ENCODE data around the gene SRGAP3. TPM values are rescaled to one million over a fixed set of nuclear protein-coding genes. Genes with fewer than 3 reads are reported as not detected.

The SRGAP3 gene
- total RNA-seq, 2 donors from 2014 or later = 10.9 to 11.4 TPM

DNA sequence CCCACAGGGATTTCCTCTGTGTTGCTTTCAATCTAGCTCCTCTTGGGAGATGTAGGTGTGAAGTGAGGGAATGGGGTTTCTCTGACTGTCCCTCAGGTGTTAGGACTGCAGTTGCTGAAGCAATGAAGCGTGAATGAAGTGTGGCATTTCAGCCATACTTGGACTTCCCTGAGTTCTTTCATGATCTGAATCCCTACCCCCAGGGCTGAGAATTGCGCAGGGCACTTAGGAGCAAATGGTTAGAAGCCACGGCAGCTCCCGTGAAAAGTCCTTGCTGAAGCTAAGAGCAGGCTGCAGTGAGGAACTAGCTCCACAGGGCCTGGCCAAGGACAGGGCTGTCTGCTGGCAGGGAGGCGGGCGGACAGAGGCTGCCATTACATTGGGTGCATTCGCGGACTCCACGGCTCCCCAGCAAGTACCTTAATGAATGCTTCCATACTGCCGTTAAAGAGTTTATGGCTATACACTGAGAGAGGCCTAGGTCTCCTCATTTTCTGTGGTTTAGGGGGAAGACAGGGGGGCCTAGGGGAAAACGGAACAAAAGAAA, 217.1 kb downstream of the SRGAP3 start:
- no peak for TF ChIP-seq POLR2A (IDR thresholded peaks at IDR 0.05)
- TF ChIP-seq CTCF (IDR thresholded peaks at IDR 0.05) = no peak
- no peak for ATAC-seq

GRCh38 chr3:9030034-9030433, 219.4 kb downstream of the SRGAP3 start:
- H3K9me3 ChIP-seq = no peaks in the 10 kb centered on the region
- ATAC-seq (no peak), DNase-seq (no peak)
- H3K36me3 ChIP-seq (replicated peaks in 1 of 2; ENCODE audit: insufficient read depth in 1 of 2, low read depth in 2 of 2) = no peaks in the 10 kb centered on the region
- intact Hi-C loops (cut with DNase I) = no loop called here
- no peak overlapping the region for H3K27ac ChIP-seq
- 97 to 98% methylated on average over 7 of the region's 7 CpGs for WGBS, 2 donors
- TF ChIP-seq CTCF (IDR thresholded peaks at IDR 0.05) (no peak), POLR2A (IDR thresholded peaks at IDR 0.05) (no peak)
- H3K27me3 ChIP-seq = no peaks in the 10 kb centered on the region
- H3K4me1 ChIP-seq = peaks cover 12% of the 10 kb centered on the region
- H3K4me3 ChIP-seq = no peak overlapping the region

More for the DNA sequence above, 217.1 kb downstream of the SRGAP3 start:
- intact Hi-C loops (cut with DNase I) = no loop called here
- no peak overlapping the region for H3K27ac ChIP-seq
- H3K27me3 ChIP-seq = no peaks in the 10 kb centered on the region
- H3K4me3 ChIP-seq = no peak overlapping the region
- H3K36me3 ChIP-seq (replicated peaks in 1 of 2; ENCODE audit: insufficient read depth in 1 of 2, low read depth in 2 of 2) = no peaks in the 10 kb centered on the region
- no peaks in the 10 kb centered on the region for H3K9me3 ChIP-seq
- DNase-seq = no peak
- WGBS, 2 donors = 93 to 94% methylated on average over 8 to 11 of the region's 11 CpGs
- H3K4me1 ChIP-seq = peaks cover 12% of the 10 kb centered on the region

DNA sequence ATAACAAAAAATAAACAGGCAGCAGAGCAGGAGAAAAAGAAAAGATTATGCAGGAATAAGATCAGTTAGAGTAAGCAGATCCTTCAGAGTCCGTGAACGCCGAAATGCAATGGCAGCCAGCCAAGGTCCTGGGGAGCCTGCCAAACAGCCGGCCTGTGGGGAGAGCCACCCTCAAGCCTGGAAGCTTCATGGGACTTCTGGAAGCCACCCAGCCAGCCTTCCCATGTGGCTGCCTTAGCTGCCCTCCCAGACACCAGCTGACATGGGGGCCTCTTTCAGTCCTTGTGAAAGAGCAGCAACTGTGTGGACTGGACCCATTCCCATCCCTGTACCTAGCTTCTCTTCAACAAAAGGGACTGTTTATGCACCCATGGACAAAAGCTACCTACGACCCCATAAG, 221.3 kb downstream of the SRGAP3 start:
- peaks cover 12% of the 10 kb centered on the region for H3K4me1 ChIP-seq
- DNase-seq (peak; percentile 82 to 92 (median 88)), ATAC-seq (peak; percentile 74)
- H3K27me3 ChIP-seq = no peaks in the 10 kb centered on the region
- WGBS, 2 donors = 26 to 32% methylated on average over 5 of the region's 5 CpGs
- TF ChIP-seq POLR2A (IDR thresholded peaks at IDR 0.05) (no peak), CTCF (IDR thresholded peaks at IDR 0.05) (no peak)
- no peak overlapping the region for H3K4me3 ChIP-seq
- H3K36me3 ChIP-seq (replicated peaks in 1 of 2; ENCODE audit: insufficient read depth in 1 of 2, low read depth in 2 of 2) = no peaks in the 10 kb centered on the region
- H3K27ac ChIP-seq = no peak overlapping the region
- intact Hi-C loops (cut with DNase I) = no loop called here
- H3K9me3 ChIP-seq = no peaks in the 10 kb centered on the region

GRCh38 chr3:9026320-9027045, 223.0 kb downstream of the SRGAP3 start:
- no peak for ATAC-seq
- Histone ChIP-seq H3K27ac (no peak overlapping the region), H3K9me3 (no peaks in the 10 kb centered on the region), H3K4me3 (no peak overlapping the region), H3K27me3 (no peaks in the 10 kb centered on the region), H3K4me1 (peaks cover 12% of the 10 kb centered on the region), H3K36me3 (replicated peaks in 1 of 2; ENCODE audit: insufficient read depth in 1 of 2, low read depth in 2 of 2) (no peaks in the 10 kb centered on the region)
- no peak for TF ChIP-seq POLR2A (IDR thresholded peaks at IDR 0.05)
- DNase-seq = no peak
- intact Hi-C loops (cut with DNase I) = no loop called here
- 73 to 80% methylated on average over 7 of the region's 7 CpGs for WGBS, 2 donors

DNA sequence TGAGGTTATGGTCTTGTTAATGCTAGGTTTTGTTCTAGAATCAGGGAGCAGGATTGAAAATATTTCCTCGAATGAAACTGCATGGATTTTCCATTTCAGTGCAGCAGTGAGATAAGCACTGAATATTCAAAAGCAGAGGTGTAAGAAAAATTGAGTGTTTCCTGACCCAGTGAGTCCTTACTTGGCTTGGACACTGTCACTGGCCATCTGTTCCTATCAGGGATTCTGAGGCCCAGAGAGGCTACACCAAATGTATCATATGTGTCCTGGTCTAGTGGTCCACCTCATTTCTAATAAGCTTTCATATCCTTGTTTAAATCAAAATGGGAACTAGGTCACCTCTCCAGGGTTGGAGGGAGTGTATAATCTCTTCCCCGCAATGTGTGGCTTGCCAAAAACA, 225.1 kb downstream of the SRGAP3 start:
- Histone ChIP-seq H3K4me1 (peaks cover 19% of the 10 kb centered on the region), H3K27ac (no peak overlapping the region), H3K27me3 (no peaks in the 10 kb centered on the region), H3K36me3 (replicated peaks in 1 of 2; ENCODE audit: insufficient read depth in 1 of 2, low read depth in 2 of 2) (no peaks in the 10 kb centered on the region), H3K4me3 (no peak overlapping the region), H3K9me3 (no peaks in the 10 kb centered on the region)
- ATAC-seq (no peak), DNase-seq (no peak)
- TF ChIP-seq POLR2A (IDR thresholded peaks at IDR 0.05) (no peak), CTCF (IDR thresholded peaks at IDR 0.05) (no peak)
- intact Hi-C loops (cut with DNase I) = no loop called here
- 63% methylated on average over 2 of the region's 2 CpGs for WGBS, 2 donors

All from body of pancreas (tissue), 4 donors.